ENCODE results near the gene ANKZF1.
"Not testable (repeated sequence)": the region's sequence is repeated elsewhere in the genome, so short reads cannot be mapped to it uniquely, and the experiment has no call there.

ANKZF1 gene

DNA sequence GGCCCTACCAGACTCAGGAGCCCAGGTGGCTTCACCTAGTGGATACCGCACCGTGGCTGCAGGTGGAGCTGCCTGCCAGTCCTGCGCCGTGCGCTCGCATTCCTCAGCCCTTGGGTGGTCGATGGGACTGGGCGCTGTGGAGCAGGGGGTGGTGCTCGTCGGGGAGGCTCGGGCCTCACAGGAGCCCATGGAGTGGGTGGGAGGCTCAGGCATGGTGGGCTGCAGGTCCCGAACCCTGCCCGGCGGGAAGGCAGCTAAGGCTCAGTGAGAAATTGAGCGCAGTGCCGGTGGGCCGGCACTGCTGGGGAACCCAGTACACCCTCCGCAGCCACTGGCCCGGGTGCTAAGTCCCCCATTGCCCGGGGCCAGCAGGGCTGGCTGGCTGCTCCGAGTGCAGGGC, 28.3 kb upstream of the ANKZF1 start:
- not testable (repeated sequence) for H3K9me3 ChIP-seq (ENCODE audit: control insufficient read depth, low read length); H3K9ac ChIP-seq (ENCODE audit: low read length); H3K4me2 ChIP-seq (ENCODE audit: low read length, poor library complexity, severe bottlenecking); H2BK120ac ChIP-seq (ENCODE audit: low read depth, low read length); H2AFZ ChIP-seq (ENCODE audit: low read depth, low read length); H4K91ac ChIP-seq (ENCODE audit: low read length); H3K4me3 ChIP-seq (ENCODE audit: insufficient read depth in 1 of 2, low read depth in 1 of 2, low read length in 2 of 2); H3K23ac ChIP-seq (ENCODE audit: low read length in 2 of 2); H4K8ac ChIP-seq (ENCODE audit: low read length); H3K79me1 ChIP-seq (replicated peaks; ENCODE audit: low read length, poor library complexity, severe bottlenecking); H2AK5ac ChIP-seq (ENCODE audit: low read length, severe bottlenecking); H3K4ac ChIP-seq (ENCODE audit: low read depth in 1 of 2, low read length in 2 of 2); H3K36me3 ChIP-seq (ENCODE audit: control insufficient read depth in 1 of 2, insufficient read depth in 2 of 2, low read depth in 1 of 2, low read length in 2 of 2); H3K18ac ChIP-seq (ENCODE audit: low read depth in 1 of 2, low read length in 2 of 2); DNase-seq; H2BK5ac ChIP-seq (ENCODE audit: low read depth, low read length, poor library complexity, severe bottlenecking); H3K14ac ChIP-seq (ENCODE audit: low read length in 2 of 2); H3K27ac ChIP-seq (ENCODE audit: low read length, poor library complexity, severe bottlenecking); H2BK12ac ChIP-seq (ENCODE audit: low read length in 2 of 2); H3K4me1 ChIP-seq (ENCODE audit: control insufficient read depth, insufficient read depth, low read depth, low read length); H2BK15ac ChIP-seq (ENCODE audit: low read depth, poor library complexity, severe bottlenecking)
- peaks cover 11 to 14% of the 10 kb centered on the region in 2 experiments for H3K27me3 ChIP-seq (ENCODE audit: control insufficient read depth in 1 of 2, insufficient read depth in 1 of 2, low read length in 2 of 2)
- 97% methylated on average over 16 of the region's 21 CpGs for whole genome bisulfite sequencing

DNA sequence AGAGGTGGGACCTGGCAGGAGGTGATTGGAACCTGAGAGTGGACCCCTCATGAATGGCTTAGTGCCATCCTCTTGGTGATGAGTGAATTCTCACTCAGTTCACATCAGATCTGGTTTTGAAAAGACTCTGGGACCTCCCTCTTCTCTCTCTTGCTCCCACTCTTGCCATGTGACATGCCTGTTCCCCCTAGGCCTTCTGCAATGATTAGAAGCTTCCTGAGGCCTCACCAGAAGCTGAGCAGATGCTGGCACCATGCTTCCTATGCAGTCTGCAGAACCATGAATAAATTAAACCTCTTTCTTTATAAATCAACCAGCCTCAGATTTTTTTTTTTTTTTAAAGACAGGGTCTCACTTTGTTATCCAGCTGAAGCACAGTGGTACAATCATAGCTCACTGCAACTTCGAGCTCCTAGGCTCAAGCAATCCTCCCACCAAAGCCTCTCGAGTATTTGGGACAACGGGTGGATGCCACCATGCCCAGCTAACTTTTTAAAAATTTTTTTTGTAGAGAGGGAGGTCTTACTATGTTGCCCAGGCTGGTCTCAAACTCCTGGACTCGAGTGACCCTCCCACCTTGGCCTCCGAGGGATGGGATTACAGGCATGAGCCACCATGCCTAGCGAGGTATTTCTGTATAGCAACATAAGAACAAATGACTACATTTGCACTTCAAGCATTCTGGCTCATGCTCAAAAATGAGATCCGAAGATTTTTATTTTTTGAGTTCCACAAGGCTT, 25.0 kb upstream of the ANKZF1 start:
- no peak overlapping the region for H3K27ac ChIP-seq (ENCODE audit: low read length, poor library complexity, severe bottlenecking)
- H3K4me2 ChIP-seq (ENCODE audit: low read length, poor library complexity, severe bottlenecking): no peak overlapping the region
- no peak overlapping the region for H2AK5ac ChIP-seq (ENCODE audit: low read length, severe bottlenecking)
- no peaks in the 10 kb centered on the region for H3K9me3 ChIP-seq (ENCODE audit: control insufficient read depth, low read length)
- no peak overlapping the region for H2BK12ac ChIP-seq (ENCODE audit: low read length in 2 of 2)
- no peak overlapping the region for H4K91ac ChIP-seq (ENCODE audit: low read length)
- DNase-seq: no peak
- peaks cover 15 to 19% of the 10 kb centered on the region in 2 experiments for H3K36me3 ChIP-seq (ENCODE audit: control insufficient read depth in 1 of 2, insufficient read depth in 2 of 2, low read depth in 1 of 2, low read length in 2 of 2)
- no peak overlapping the region for H3K4ac ChIP-seq (ENCODE audit: low read depth in 1 of 2, low read length in 2 of 2)
- no peak overlapping the region for H2AFZ ChIP-seq (ENCODE audit: low read depth, low read length)
- H3K27me3 ChIP-seq (ENCODE audit: control insufficient read depth in 1 of 2, insufficient read depth in 1 of 2, low read length in 2 of 2): peaks cover 1 to 3% of the 10 kb centered on the region in 2 experiments
- no peak overlapping the region for H2BK15ac ChIP-seq (ENCODE audit: low read depth, poor library complexity, severe bottlenecking)
- no peak overlapping the region for H3K4me3 ChIP-seq (ENCODE audit: insufficient read depth in 1 of 2, low read depth in 1 of 2, low read length in 2 of 2)
- H3K4me1 ChIP-seq (ENCODE audit: control insufficient read depth, insufficient read depth, low read depth, low read length): peaks cover 14% of the 10 kb centered on the region
- no peak overlapping the region for H4K8ac ChIP-seq (ENCODE audit: low read length)
- H2BK5ac ChIP-seq (ENCODE audit: low read depth, low read length, poor library complexity, severe bottlenecking): no peak overlapping the region
- no peak overlapping the region for H3K18ac ChIP-seq (ENCODE audit: low read depth in 1 of 2, low read length in 2 of 2)
- H3K9ac ChIP-seq (ENCODE audit: low read length): no peak overlapping the region
- peaks cover 8% of the 10 kb centered on the region for H3K79me1 ChIP-seq (replicated peaks; ENCODE audit: low read length, poor library complexity, severe bottlenecking)
- 85% methylated on average over 7 of the region's 7 CpGs for WGBS
- no peak overlapping the region for H2BK120ac ChIP-seq (ENCODE audit: low read depth, low read length)
- no peak overlapping the region for H3K14ac ChIP-seq (ENCODE audit: low read length in 2 of 2)
- H3K23ac ChIP-seq (ENCODE audit: low read length in 2 of 2): no peak overlapping the region

DNA sequence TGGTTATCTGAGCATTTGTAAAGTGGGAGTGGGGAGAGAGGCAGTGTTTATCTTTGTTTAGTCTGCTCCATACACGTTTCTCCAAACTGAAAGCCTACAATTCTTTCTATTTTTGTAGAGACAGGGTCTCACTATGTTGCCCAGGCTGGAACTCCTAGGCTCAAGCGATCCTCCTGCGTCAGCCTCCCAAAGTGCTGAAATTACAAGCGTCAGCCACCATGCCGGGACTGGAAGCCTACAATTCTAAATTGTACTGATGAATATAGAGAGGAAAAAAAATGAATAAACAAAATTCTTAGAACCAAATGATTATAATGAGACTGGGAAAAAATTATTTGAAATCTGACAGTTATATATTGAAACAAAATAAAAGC, 24.5 kb upstream of the ANKZF1 start:
- no peak overlapping the region for H3K9ac ChIP-seq (ENCODE audit: low read length)
- H3K18ac ChIP-seq (ENCODE audit: low read depth in 1 of 2, low read length in 2 of 2): no peak overlapping the region
- H3K27me3 ChIP-seq (ENCODE audit: control insufficient read depth in 1 of 2, insufficient read depth in 1 of 2, low read length in 2 of 2): no peaks in the 10 kb centered on the region
- H2BK15ac ChIP-seq (ENCODE audit: low read depth, poor library complexity, severe bottlenecking): no peak overlapping the region
- H4K8ac ChIP-seq (ENCODE audit: low read length): no peak overlapping the region
- no peaks in the 10 kb centered on the region for H3K9me3 ChIP-seq (ENCODE audit: control insufficient read depth, low read length)
- no peak for DNase-seq
- no peak overlapping the region for H3K4ac ChIP-seq (ENCODE audit: low read depth in 1 of 2, low read length in 2 of 2)
- no peak overlapping the region for H3K4me2 ChIP-seq (ENCODE audit: low read length, poor library complexity, severe bottlenecking)
- H3K4me1 ChIP-seq (ENCODE audit: control insufficient read depth, insufficient read depth, low read depth, low read length): peaks cover 14% of the 10 kb centered on the region
- H3K23ac ChIP-seq (ENCODE audit: low read length in 2 of 2): no peak overlapping the region
- no peak overlapping the region for H3K4me3 ChIP-seq (ENCODE audit: insufficient read depth in 1 of 2, low read depth in 1 of 2, low read length in 2 of 2)
- no peak overlapping the region for H2AK5ac ChIP-seq (ENCODE audit: low read length, severe bottlenecking)
- H2BK12ac ChIP-seq (ENCODE audit: low read length in 2 of 2): no peak overlapping the region
- no peak overlapping the region for H3K27ac ChIP-seq (ENCODE audit: low read length, poor library complexity, severe bottlenecking)
- 100% methylated on average over 3 of the region's 5 CpGs for WGBS
- H3K14ac ChIP-seq (ENCODE audit: low read length in 2 of 2): no peak overlapping the region
- H2BK5ac ChIP-seq (ENCODE audit: low read depth, low read length, poor library complexity, severe bottlenecking): no peak overlapping the region
- no peak overlapping the region for H4K91ac ChIP-seq (ENCODE audit: low read length)
- peaks cover 21 to 25% of the 10 kb centered on the region in 2 experiments for H3K36me3 ChIP-seq (ENCODE audit: control insufficient read depth in 1 of 2, insufficient read depth in 2 of 2, low read depth in 1 of 2, low read length in 2 of 2)
- H2AFZ ChIP-seq (ENCODE audit: low read depth, low read length): no peak overlapping the region
- H2BK120ac ChIP-seq (ENCODE audit: low read depth, low read length): no peak overlapping the region
- peaks cover 8% of the 10 kb centered on the region for H3K79me1 ChIP-seq (replicated peaks; ENCODE audit: low read length, poor library complexity, severe bottlenecking)

DNA sequence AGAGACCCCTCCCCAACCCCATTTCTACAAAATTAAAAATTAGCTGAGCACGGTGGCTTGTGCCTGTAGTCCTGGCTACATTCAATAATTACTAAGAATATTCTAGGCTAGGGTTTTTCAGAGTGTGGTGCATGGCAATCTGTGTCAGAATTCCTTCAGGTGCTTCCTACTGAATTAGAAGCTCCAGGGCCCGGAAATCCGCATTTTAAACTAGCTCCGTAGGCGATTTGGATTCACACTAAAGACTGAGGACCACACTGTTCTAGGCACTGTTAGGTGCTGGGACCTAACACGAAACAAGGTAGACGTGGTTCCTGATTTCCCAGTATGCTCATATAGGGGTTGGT, 23.7 kb upstream of the ANKZF1 start:
- H3K18ac ChIP-seq (ENCODE audit: low read depth in 1 of 2, low read length in 2 of 2): peak overlapping the region in 1 of 2 experiments; percentile 15
- no peak overlapping the region for H4K8ac ChIP-seq (ENCODE audit: low read length)
- H4K91ac ChIP-seq (ENCODE audit: low read length): no peak overlapping the region
- no peak overlapping the region for H2BK15ac ChIP-seq (ENCODE audit: low read depth, poor library complexity, severe bottlenecking)
- H2BK12ac ChIP-seq (ENCODE audit: low read length in 2 of 2): no peak overlapping the region
- 32% methylated on average over 6 of the region's 7 CpGs for WGBS
- H3K4ac ChIP-seq (ENCODE audit: low read depth in 1 of 2, low read length in 2 of 2): peak overlapping the region in 1 of 2 experiments; percentile 2
- no peak for DNase-seq
- H2BK5ac ChIP-seq (ENCODE audit: low read depth, low read length, poor library complexity, severe bottlenecking): no peak overlapping the region
- H3K9ac ChIP-seq (ENCODE audit: low read length): peak overlapping the region; percentile 90
- no peak overlapping the region for H3K23ac ChIP-seq (ENCODE audit: low read length in 2 of 2)
- peak overlapping the region; percentile 66 for H2AFZ ChIP-seq (ENCODE audit: low read depth, low read length)
- H3K4me1 ChIP-seq (ENCODE audit: control insufficient read depth, insufficient read depth, low read depth, low read length): peaks cover 14% of the 10 kb centered on the region
- no peak overlapping the region for H2AK5ac ChIP-seq (ENCODE audit: low read length, severe bottlenecking)
- H3K14ac ChIP-seq (ENCODE audit: low read length in 2 of 2): peak overlapping the region in 1 of 2 experiments; percentile 0
- no peak overlapping the region for H3K27ac ChIP-seq (ENCODE audit: low read length, poor library complexity, severe bottlenecking)
- H3K27me3 ChIP-seq (ENCODE audit: control insufficient read depth in 1 of 2, insufficient read depth in 1 of 2, low read length in 2 of 2): no peaks in the 10 kb centered on the region
- H3K36me3 ChIP-seq (ENCODE audit: control insufficient read depth in 1 of 2, insufficient read depth in 2 of 2, low read depth in 1 of 2, low read length in 2 of 2): peaks cover 29 to 33% of the 10 kb centered on the region in 2 experiments
- peaks cover 8% of the 10 kb centered on the region for H3K79me1 ChIP-seq (replicated peaks; ENCODE audit: low read length, poor library complexity, severe bottlenecking)
- no peaks in the 10 kb centered on the region for H3K9me3 ChIP-seq (ENCODE audit: control insufficient read depth, low read length)
- H2BK120ac ChIP-seq (ENCODE audit: low read depth, low read length): no peak overlapping the region
- peak overlapping the region in 1 of 2 experiments; percentile 87 for H3K4me3 ChIP-seq (ENCODE audit: insufficient read depth in 1 of 2, low read depth in 1 of 2, low read length in 2 of 2)
- peak overlapping the region; percentile 55 for H3K4me2 ChIP-seq (ENCODE audit: low read length, poor library complexity, severe bottlenecking)
